NCI-H2171 (cell line): ENCODE results near the gene HAUS1.
"Not testable (repeated sequence)": the region's sequence is repeated elsewhere in the genome, so short reads cannot be mapped to it uniquely, and the experiment has no call there.

Source experiments
- DNase-seq: peaks from one replicate; lab custom pipeline; 2025; lab: John Stamatoyannopoulos, UW

HAUS1 gene

GRCh38 chr18:46104128-46104911 is at the start of gene HAUS1:
HAUS1 (plus strand) TSS chr18:46104385; CDS start chr18:46104412, 27 bp downstream.
- peak; percentile 91 for DNase-seq

- no peak for DNase-seq
Observed at GRCh38 chr18:46054956-46055837, 49.0 kb upstream of the HAUS1 start.

- DNase-seq: no peak
Observed at GRCh38 chr18:46055838-46056230, 48.4 kb upstream of the HAUS1 start.

- no peak for DNase-seq
Observed at GRCh38 chr18:46060359-46060841, 43.8 kb upstream of the HAUS1 start.

GRCh38 chr18:46061387-46061786 is 42.8 kb upstream of the HAUS1 start:
- no peak for DNase-seq

- DNase-seq: no peak
Observed at GRCh38 chr18:46061796-46062195, 42.4 kb upstream of the HAUS1 start.

- DNase-seq: no peak
Observed at GRCh38 chr18:46062781-46063180, 41.4 kb upstream of the HAUS1 start.

GRCh38 chr18:46067438-46068007 is 36.7 kb upstream of the HAUS1 start:
- no peak for DNase-seq

- no peak for DNase-seq
Observed at GRCh38 chr18:46068763-46069162, 35.4 kb upstream of the HAUS1 start.

GRCh38 chr18:46069524-46069923 is 34.7 kb upstream of the HAUS1 start:
- no peak for DNase-seq

GRCh38 chr18:46070232-46070631 is 34.0 kb upstream of the HAUS1 start:
- DNase-seq: no peak

- DNase-seq: no peak
Observed at GRCh38 chr18:46070815-46071652, 33.2 kb upstream of the HAUS1 start.

GRCh38 chr18:46071653-46072375 is 32.4 kb upstream of the HAUS1 start, which contains the start of gene PSTPIP2:
PSTPIP2 (minus strand) TSS chr18:46072260; CDS start chr18:46072188, 72 bp downstream.
- peak; percentile 27 for DNase-seq

GRCh38 chr18:46072376-46072867 is 31.8 kb upstream of the HAUS1 start:
- no peak for DNase-seq

GRCh38 chr18:46072959-46073358 is 31.2 kb upstream of the HAUS1 start:
- DNase-seq: no peak

- DNase-seq: peak; percentile 49
Observed at GRCh38 chr18:46073474-46074331, 30.5 kb upstream of the HAUS1 start.

GRCh38 chr18:46079336-46079735 is 24.8 kb upstream of the HAUS1 start:
- DNase-seq: no peak

- DNase-seq: no peak
Observed at GRCh38 chr18:46080156-46080555, 24.0 kb upstream of the HAUS1 start.

GRCh38 chr18:46084431-46084830 is 19.8 kb upstream of the HAUS1 start:
- DNase-seq: no peak

- DNase-seq: not testable (repeated sequence)
Observed at GRCh38 chr18:46088501-46088900, 15.7 kb upstream of the HAUS1 start.
